T47D (cell line): ENCODE data around the gene CCT3.
A peak's percentile ranks its signal among the peaks of the same experiment; 100 is the strongest.

Experiments
- DNase-seq, 2 experiments: peaks; one replicate each; pipeline versions ENCODE4 v3.0.0 to v3.0.0-alpha.2; 2011 to 2012; ENCODE audit warnings: low read depth in 1 of 2, low spot score in 1 of 2
- JUND ChIP-seq: IDR thresholded peaks from 2 replicates; pipeline ENCODE4 v1.6.1; 2012; ENCODE audit warnings: low read depth
- in situ Hi-C: cut with HindIII; loops from 2 replicates; pipeline ENCODE4 v1.10.0; 2016; ENCODE audit warnings: low sequenced_read_pairs, low pct_unique_long_range_greater_than_20kb

Gene CCT3

GRCh38 chr1:156338180-156338976 lies at the start of gene CCT3, which contains the start of gene TSACC:
CCT3 (minus strand) TSS chr1:156338292; CDS start chr1:156338184, 108 bp downstream.
TSACC (plus strand) TSS chr1:156338526; CDS start chr1:156339758, 1,232 bp downstream.
- no peak for TF ChIP-seq JUND
- in situ Hi-C loops, result no loop called here

GRCh38 chr1:156387870-156388173 lies 49.7 kb upstream of the CCT3 start:
- in situ Hi-C loops, result no loop called here
- no peak for TF ChIP-seq JUND
- no peak for DNase-seq

More at GRCh38 chr1:156338180-156338976, at the start of gene CCT3, which contains the start of gene TSACC:
- peak; percentile 98 to 100 for DNase-seq

- TF ChIP-seq JUND, result no peak
- in situ Hi-C loops, result no loop called here
- DNase-seq, result no peak
These were observed 49.1 kb upstream of the CCT3 start for GRCh38 chr1:156386949-156387869.

GRCh38 chr1:156386134-156386901 lies 48.2 kb upstream of the CCT3 start:
- in situ Hi-C loops, result no loop called here
- TF ChIP-seq JUND, result no peak
- DNase-seq, result no peak

- no peak for TF ChIP-seq JUND
- in situ Hi-C loops, result no loop called here
- DNase-seq, result peak; percentile 75 to 99
These were observed 47.5 kb upstream of the CCT3 start for GRCh38 chr1:156385534-156386031.

- in situ Hi-C loops, result no loop called here
- no peak for DNase-seq
- no peak for TF ChIP-seq JUND
These were observed 46.6 kb upstream of the CCT3 start for GRCh38 chr1:156384658-156385057.

- in situ Hi-C loops, result no loop called here
- no peak for DNase-seq
- TF ChIP-seq JUND, result no peak
These were observed 45.9 kb upstream of the CCT3 start for GRCh38 chr1:156384007-156384406.

- in situ Hi-C loops, result no loop called here
- no peak for TF ChIP-seq JUND
- peak; percentile 76 to 91 for DNase-seq
These were observed 44.9 kb upstream of the CCT3 start for GRCh38 chr1:156383023-156383422.

- TF ChIP-seq JUND, result no peak
- no peak for DNase-seq
- in situ Hi-C loops, result no loop called here
These were observed 44.5 kb upstream of the CCT3 start for GRCh38 chr1:156382561-156382960.

GRCh38 chr1:156379420-156380165 lies 41.5 kb upstream of the CCT3 start:
- in situ Hi-C loops, result no loop called here
- no peak for TF ChIP-seq JUND
- peak in 1 of 2 experiments; percentile 66 for DNase-seq

GRCh38 chr1:156378557-156378956 lies 40.5 kb upstream of the CCT3 start:
- in situ Hi-C loops, result no loop called here
- no peak for DNase-seq
- TF ChIP-seq JUND, result no peak
